Nasal cavity respiratory epithelium epithelial cell of viscerocranial mucosa (primary cell): Measurements from ENCODE around the gene MEOX1. TPM values are rescaled to one million over a fixed set of nuclear protein-coding genes. Genes with fewer than 3 reads are reported as not detected.

ENCODE experiments used
- total RNA-seq: library from RNA; depleted of rRNA; stranded (reverse); fragments of >200 nt; gene quantifications from 2 replicates; pipeline ENCODE4 v1.2.3, GENCODE V29; 2014

The MEOX1 gene
- 0.34 TPM in 1 of 2 replicates, not detected in the other for total RNA-seq

GRCh38 chr17:43661699-43662412 is at the start of gene MEOX1:
Gene MEOX1, minus strand, starts transcription at chr17:43661922. Its CDS starts 388 bp downstream, at chr17:43661534.

Other genes starting within 250 kb of the MEOX1 start
- gene DHX8, start 177.9 kb downstream of the MEOX1 start, total RNA-seq: 29.4 and 49.5 TPM in 2 replicates
- gene ETV4, start 115.6 kb downstream of the MEOX1 start, total RNA-seq: 2.3 and 4.8 TPM in 2 replicates
- not detected in 2 replicates for gene SOST, start 96.9 kb upstream of the MEOX1 start, total RNA-seq
- gene DUSP3, start 117.1 kb upstream of the MEOX1 start, total RNA-seq: 42.0 and 63.9 TPM in 2 replicates
- gene CFAP97D1, start 118.5 kb upstream of the MEOX1 start, total RNA-seq: under 0.01 and 0.07 TPM in 2 replicates
- 5.8 and 10.0 TPM in 2 replicates for gene MPP3, start 171.2 kb upstream of the MEOX1 start, total RNA-seq
- gene CD300LG, start 185.3 kb upstream of the MEOX1 start, total RNA-seq: not detected in 2 replicates
- 0.28 TPM in 1 of 2 replicates, not detected in the other for gene MPP2, start 245.6 kb upstream of the MEOX1 start, total RNA-seq